ENCODE results near the gene OR5AL1. TPM values are rescaled to one million over a fixed set of nuclear protein-coding genes. Genes with fewer than 3 reads are reported as not detected.
"Not testable (repeated sequence)": the region's sequence is repeated elsewhere in the genome, so short reads cannot be mapped to it uniquely, and the experiment has no call there.

Gene OR5AL1
- total RNA-seq, 1 experiment from 2014 or later: not detected

DNA sequence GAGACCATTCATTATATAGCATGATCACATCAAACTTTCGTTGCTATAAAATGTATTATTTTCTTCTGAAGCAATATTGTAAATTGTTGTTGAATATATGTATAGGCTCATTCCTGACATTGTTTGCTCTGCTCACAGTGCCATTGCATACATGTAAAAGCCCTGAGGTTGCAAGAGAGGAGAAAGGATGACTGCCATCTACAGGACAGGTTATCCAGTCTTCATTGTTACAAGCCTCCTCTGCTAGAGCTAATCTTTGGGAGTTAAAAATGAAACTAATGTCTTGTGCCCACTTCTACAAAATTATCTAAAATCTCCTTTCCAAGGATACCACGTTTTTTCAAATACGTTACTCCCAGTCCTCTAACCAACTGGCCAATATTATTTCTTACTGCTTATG, 16.4 kb upstream of the OR5AL1 start (continued):
- TF ChIP-seq, protein P1, sequence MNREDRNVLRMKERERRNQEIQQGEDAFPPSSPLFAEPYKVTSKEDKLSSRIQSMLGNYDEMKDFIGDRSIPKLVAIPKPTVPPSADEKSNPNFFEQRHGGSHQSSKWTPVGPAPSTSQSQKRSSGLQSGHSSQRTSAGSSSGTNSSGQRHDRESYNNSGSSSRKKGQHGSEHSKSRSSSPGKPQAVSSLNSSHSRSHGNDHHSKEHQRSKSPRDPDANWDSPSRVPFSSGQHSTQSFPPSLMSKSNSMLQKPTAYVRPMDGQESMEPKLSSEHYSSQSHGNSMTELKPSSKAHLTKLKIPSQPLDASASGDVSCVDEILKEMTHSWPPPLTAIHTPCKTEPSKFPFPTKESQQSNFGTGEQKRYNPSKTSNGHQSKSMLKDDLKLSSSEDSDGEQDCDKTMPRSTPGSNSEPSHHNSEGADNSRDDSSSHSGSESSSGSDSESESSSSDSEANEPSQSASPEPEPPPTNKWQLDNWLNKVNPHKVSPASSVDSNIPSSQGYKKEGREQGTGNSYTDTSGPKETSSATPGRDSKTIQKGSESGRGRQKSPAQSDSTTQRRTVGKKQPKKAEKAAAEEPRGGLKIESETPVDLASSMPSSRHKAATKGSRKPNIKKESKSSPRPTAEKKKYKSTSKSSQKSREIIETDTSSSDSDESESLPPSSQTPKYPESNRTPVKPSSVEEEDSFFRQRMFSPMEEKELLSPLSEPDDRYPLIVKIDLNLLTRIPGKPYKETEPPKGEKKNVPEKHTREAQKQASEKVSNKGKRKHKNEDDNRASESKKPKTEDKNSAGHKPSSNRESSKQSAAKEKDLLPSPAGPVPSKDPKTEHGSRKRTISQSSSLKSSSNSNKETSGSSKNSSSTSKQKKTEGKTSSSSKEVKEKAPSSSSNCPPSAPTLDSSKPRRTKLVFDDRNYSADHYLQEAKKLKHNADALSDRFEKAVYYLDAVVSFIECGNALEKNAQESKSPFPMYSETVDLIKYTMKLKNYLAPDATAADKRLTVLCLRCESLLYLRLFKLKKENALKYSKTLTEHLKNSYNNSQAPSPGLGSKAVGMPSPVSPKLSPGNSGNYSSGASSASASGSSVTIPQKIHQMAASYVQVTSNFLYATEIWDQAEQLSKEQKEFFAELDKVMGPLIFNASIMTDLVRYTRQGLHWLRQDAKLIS (CRISPR knock-in tag; IDR thresholded peaks at IDR 0.05; ENCODE audit: borderline replicate concordance): no peak
- TF ChIP-seq FOXK1 (CRISPR knock-in tag; IDR thresholded peaks at IDR 0.05) (no peak), ZNF671 (CRISPR knock-in tag; IDR thresholded peaks at IDR 0.05) (no peak), NFE2L1 (CRISPR knock-in tag; IDR thresholded peaks at IDR 0.05) (no peak), FOXP1 (CRISPR knock-in tag; IDR thresholded peaks at IDR 0.05; ENCODE audit: borderline replicate concordance) (no peak), SP1 (CRISPR knock-in tag; conservative IDR thresholded peaks at IDR 0.05) (no peak), NFYB (CRISPR knock-in tag; conservative IDR thresholded peaks at IDR 0.05; ENCODE audit: low read depth) (no peak), HMGA2 (CRISPR knock-in tag; IDR thresholded peaks at IDR 0.05) (no peak), GTF2I (CRISPR knock-in tag; conservative IDR thresholded peaks at IDR 0.05) (no peak), CREM (CRISPR knock-in tag; IDR thresholded peaks at IDR 0.05) (no peak)
- TF ChIP-seq, protein P2, sequence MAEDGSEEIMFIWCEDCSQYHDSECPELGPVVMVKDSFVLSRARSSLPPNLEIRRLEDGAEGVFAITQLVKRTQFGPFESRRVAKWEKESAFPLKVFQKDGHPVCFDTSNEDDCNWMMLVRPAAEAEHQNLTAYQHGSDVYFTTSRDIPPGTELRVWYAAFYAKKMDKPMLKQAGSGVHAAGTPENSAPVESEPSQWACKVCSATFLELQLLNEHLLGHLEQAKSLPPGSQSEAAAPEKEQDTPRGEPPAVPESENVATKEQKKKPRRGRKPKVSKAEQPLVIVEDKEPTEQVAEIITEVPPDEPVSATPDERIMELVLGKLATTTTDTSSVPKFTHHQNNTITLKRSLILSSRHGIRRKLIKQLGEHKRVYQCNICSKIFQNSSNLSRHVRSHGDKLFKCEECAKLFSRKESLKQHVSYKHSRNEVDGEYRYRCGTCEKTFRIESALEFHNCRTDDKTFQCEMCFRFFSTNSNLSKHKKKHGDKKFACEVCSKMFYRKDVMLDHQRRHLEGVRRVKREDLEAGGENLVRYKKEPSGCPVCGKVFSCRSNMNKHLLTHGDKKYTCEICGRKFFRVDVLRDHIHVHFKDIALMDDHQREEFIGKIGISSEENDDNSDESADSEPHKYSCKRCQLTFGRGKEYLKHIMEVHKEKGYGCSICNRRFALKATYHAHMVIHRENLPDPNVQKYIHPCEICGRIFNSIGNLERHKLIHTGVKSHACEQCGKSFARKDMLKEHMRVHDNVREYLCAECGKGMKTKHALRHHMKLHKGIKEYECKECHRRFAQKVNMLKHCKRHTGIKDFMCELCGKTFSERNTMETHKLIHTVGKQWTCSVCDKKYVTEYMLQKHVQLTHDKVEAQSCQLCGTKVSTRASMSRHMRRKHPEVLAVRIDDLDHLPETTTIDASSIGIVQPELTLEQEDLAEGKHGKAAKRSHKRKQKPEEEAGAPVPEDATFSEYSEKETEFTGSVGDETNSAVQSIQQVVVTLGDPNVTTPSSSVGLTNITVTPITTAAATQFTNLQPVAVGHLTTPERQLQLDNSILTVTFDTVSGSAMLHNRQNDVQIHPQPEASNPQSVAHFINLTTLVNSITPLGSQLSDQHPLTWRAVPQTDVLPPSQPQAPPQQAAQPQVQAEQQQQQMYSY (CRISPR knock-in tag; IDR thresholded peaks at IDR 0.05): no peak
- TF ChIP-seq, protein P3, sequence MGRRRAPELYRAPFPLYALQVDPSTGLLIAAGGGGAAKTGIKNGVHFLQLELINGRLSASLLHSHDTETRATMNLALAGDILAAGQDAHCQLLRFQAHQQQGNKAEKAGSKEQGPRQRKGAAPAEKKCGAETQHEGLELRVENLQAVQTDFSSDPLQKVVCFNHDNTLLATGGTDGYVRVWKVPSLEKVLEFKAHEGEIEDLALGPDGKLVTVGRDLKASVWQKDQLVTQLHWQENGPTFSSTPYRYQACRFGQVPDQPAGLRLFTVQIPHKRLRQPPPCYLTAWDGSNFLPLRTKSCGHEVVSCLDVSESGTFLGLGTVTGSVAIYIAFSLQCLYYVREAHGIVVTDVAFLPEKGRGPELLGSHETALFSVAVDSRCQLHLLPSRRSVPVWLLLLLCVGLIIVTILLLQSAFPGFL (CRISPR knock-in tag; IDR thresholded peaks at IDR 0.05; ENCODE audit: borderline replicate concordance): no peak
- TF ChIP-seq, protein P4, sequence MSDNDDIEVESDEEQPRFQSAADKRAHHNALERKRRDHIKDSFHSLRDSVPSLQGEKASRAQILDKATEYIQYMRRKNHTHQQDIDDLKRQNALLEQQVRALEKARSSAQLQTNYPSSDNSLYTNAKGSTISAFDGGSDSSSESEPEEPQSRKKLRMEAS (CRISPR knock-in tag; IDR thresholded peaks at IDR 0.05): no peak
- TF ChIP-seq, protein P5, sequence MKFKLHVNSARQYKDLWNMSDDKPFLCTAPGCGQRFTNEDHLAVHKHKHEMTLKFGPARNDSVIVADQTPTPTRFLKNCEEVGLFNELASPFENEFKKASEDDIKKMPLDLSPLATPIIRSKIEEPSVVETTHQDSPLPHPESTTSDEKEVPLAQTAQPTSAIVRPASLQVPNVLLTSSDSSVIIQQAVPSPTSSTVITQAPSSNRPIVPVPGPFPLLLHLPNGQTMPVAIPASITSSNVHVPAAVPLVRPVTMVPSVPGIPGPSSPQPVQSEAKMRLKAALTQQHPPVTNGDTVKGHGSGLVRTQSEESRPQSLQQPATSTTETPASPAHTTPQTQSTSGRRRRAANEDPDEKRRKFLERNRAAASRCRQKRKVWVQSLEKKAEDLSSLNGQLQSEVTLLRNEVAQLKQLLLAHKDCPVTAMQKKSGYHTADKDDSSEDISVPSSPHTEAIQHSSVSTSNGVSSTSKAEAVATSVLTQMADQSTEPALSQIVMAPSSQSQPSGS (CRISPR knock-in tag; IDR thresholded peaks at IDR 0.05; ENCODE audit: borderline replicate concordance, low read depth): no peak

DNA sequence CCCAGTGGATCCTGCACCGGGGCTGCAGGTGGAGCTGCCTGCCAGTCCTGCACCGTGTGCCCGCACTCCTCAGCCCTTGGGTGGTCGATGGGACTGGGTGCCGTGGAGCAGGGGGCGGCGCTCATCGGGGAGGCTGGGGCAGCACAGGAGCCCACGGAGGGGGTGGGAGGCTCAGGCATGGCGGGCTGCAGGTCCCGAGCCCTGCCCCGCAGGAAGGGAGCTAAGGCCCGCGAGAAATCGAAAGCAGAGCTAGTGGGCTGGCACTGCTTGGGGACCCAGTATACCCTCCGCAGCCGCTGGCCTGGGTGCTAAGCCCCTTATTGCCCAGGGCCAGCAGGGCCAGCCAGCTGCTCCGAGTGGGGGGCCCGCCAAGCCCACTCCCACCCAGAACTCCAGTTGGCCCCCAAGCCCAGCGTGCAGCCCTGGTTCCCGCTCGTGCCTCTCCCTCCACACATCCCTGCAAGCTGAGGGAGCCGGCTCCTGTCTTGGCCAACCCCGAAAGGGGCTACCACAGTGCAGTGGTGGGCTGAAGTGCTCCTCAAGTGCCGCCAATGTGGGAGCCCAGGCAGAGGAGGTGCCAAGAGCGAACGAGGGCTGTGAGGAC, 10.5 kb upstream of the OR5AL1 start:
- ATAC-seq; H3K27me3 Mint-ChIP-seq (ENCODE audit: low read depth); H3K27ac Mint-ChIP-seq; POLR2A ChIA-PET; H3K36me3 Mint-ChIP-seq; H3K4me1 Mint-ChIP-seq; H3K4me3 Mint-ChIP-seq; DNase-seq (ENCODE audit: low spot score); CTCF ChIA-PET: not testable (repeated sequence)
- peaks cover 24% of the 10 kb centered on the region for H3K9me3 Mint-ChIP-seq

Data from WTC11 (cell line).